Measurements from ENCODE around the gene TNFRSF12A.
"Not testable (repeated sequence)": the region's sequence is repeated elsewhere in the genome, so short reads cannot be mapped to it uniquely, and the experiment has no call there.

The TNFRSF12A gene

GRCh38 chr16:3054965-3055733, 35.0 kb downstream of the TNFRSF12A start:
- DNase-seq (ENCODE audit: low spot score), result no peak
- H3K4me1 ChIP-seq (ENCODE audit: insufficient read depth, poor library complexity, severe bottlenecking), result no peaks in the 10 kb centered on the region

GRCh38 chr16:3055734-3056115, 35.6 kb downstream of the TNFRSF12A start:
- not testable (repeated sequence) for H3K27me3 ChIP-seq (ENCODE audit: insufficient read depth, poor library complexity, severe bottlenecking); H3K4me3 ChIP-seq (ENCODE audit: severe bottlenecking); H3K4me1 ChIP-seq (ENCODE audit: insufficient read depth, poor library complexity, severe bottlenecking); H3K36me3 ChIP-seq (ENCODE audit: low read depth); ATAC-seq (ENCODE audit: low read depth); DNase-seq (ENCODE audit: low spot score); H3K27ac ChIP-seq (ENCODE audit: poor library complexity, severe bottlenecking); H3K9me3 ChIP-seq (ENCODE audit: severe bottlenecking)

More at GRCh38 chr16:3054965-3055733, 35.0 kb downstream of the TNFRSF12A start:
- no peaks in the 10 kb centered on the region for H3K9me3 ChIP-seq (ENCODE audit: severe bottlenecking)
- H3K27me3 ChIP-seq (ENCODE audit: insufficient read depth, poor library complexity, severe bottlenecking), result peaks cover 6% of the 10 kb centered on the region
- no peak for TF ChIP-seq CTCF (IDR thresholded peaks at IDR 0.05; ENCODE audit: poor library complexity, severe bottlenecking)
- H3K27ac ChIP-seq (ENCODE audit: poor library complexity, severe bottlenecking), result no peak overlapping the region
- no peak for ATAC-seq (ENCODE audit: low read depth)
- H3K36me3 ChIP-seq (ENCODE audit: low read depth), result no peaks in the 10 kb centered on the region
- no peak overlapping the region for H3K4me3 ChIP-seq (ENCODE audit: severe bottlenecking)

- TF ChIP-seq CTCF (IDR thresholded peaks at IDR 0.05; ENCODE audit: poor library complexity, severe bottlenecking), result no peak
- ATAC-seq (ENCODE audit: low read depth) (no peak), DNase-seq (ENCODE audit: low spot score) (no peak)
Measured at GRCh38 chr16:3056336-3057180, 36.4 kb downstream of the TNFRSF12A start.

GRCh38 chr16:3057181-3058138, 37.3 kb downstream of the TNFRSF12A start:
- H3K4me3 ChIP-seq (ENCODE audit: severe bottlenecking), result no peak overlapping the region

More at GRCh38 chr16:3056336-3057180, 36.4 kb downstream of the TNFRSF12A start:
- no peaks in the 10 kb centered on the region for H3K36me3 ChIP-seq (ENCODE audit: low read depth)
- H3K27ac ChIP-seq (ENCODE audit: poor library complexity, severe bottlenecking), result no peak overlapping the region
- no peaks in the 10 kb centered on the region for H3K9me3 ChIP-seq (ENCODE audit: severe bottlenecking)
- H3K27me3 ChIP-seq (ENCODE audit: insufficient read depth, poor library complexity, severe bottlenecking), result no peaks in the 10 kb centered on the region
- H3K4me3 ChIP-seq (ENCODE audit: severe bottlenecking), result no peak overlapping the region
- H3K4me1 ChIP-seq (ENCODE audit: insufficient read depth, poor library complexity, severe bottlenecking), result no peaks in the 10 kb centered on the region

More at GRCh38 chr16:3057181-3058138, 37.3 kb downstream of the TNFRSF12A start:
- Histone ChIP-seq H3K36me3 (ENCODE audit: low read depth) (no peaks in the 10 kb centered on the region), H3K9me3 (ENCODE audit: severe bottlenecking) (no peaks in the 10 kb centered on the region), H3K4me1 (ENCODE audit: insufficient read depth, poor library complexity, severe bottlenecking) (no peaks in the 10 kb centered on the region), H3K27ac (ENCODE audit: poor library complexity, severe bottlenecking) (no peak overlapping the region), H3K27me3 (ENCODE audit: insufficient read depth, poor library complexity, severe bottlenecking) (no peaks in the 10 kb centered on the region)
- DNase-seq (ENCODE audit: low spot score) (no peak), ATAC-seq (ENCODE audit: low read depth) (no peak)
- TF ChIP-seq CTCF (IDR thresholded peaks at IDR 0.05; ENCODE audit: poor library complexity, severe bottlenecking), result no peak

Data from RWPE2 (cell line).